ENCODE results near the gene CFAP97D2. TPM values are rescaled to one million over a fixed set of nuclear protein-coding genes. Genes with fewer than 3 reads are reported as not detected.

Gene CFAP97D2
- total RNA-seq, 1 donor from 2014 or later = not detected

- H3K4me3 ChIP-seq (ENCODE audit: low read depth, low read length) = no peak overlapping the region
- FAIRE-seq (no peak), DNase-seq (ENCODE audit: low read depth) (peak; percentile 82)
- H3K27me3 ChIP-seq (ENCODE audit: control insufficient read depth, insufficient read depth, low read length) = no peaks in the 10 kb centered on the region
- TF ChIP-seq CTCF (IDR thresholded peaks at IDR 0.05; ENCODE audit: insufficient read depth, low read length, severe bottlenecking) = no peak
- no peaks in the 10 kb centered on the region for H3K36me3 ChIP-seq (ENCODE audit: control insufficient read depth, insufficient read depth, low read length)
Observed at GRCh38 chr13:114142640-114143490, 36.2 kb upstream of the CFAP97D2 start.

GRCh38 chr13:114143806-114144605 lies 35.1 kb upstream of the CFAP97D2 start:
- FAIRE-seq (no peak), DNase-seq (ENCODE audit: low read depth) (no peak)
- no peaks in the 10 kb centered on the region for H3K27me3 ChIP-seq (ENCODE audit: control insufficient read depth, insufficient read depth, low read length)
- TF ChIP-seq CTCF (IDR thresholded peaks at IDR 0.05; ENCODE audit: insufficient read depth, low read length, severe bottlenecking) = peak; percentile 1
- no peaks in the 10 kb centered on the region for H3K36me3 ChIP-seq (ENCODE audit: control insufficient read depth, insufficient read depth, low read length)
- no peak overlapping the region for H3K4me3 ChIP-seq (ENCODE audit: low read depth, low read length)

GRCh38 chr13:114144606-114145244 lies 34.3 kb upstream of the CFAP97D2 start:
- DNase-seq (ENCODE audit: low read depth) (no peak), FAIRE-seq (no peak)
- Histone ChIP-seq H3K27me3 (ENCODE audit: control insufficient read depth, insufficient read depth, low read length) (no peaks in the 10 kb centered on the region), H3K4me3 (ENCODE audit: low read depth, low read length) (no peak overlapping the region), H3K36me3 (ENCODE audit: control insufficient read depth, insufficient read depth, low read length) (no peaks in the 10 kb centered on the region)
- no peak for TF ChIP-seq CTCF (IDR thresholded peaks at IDR 0.05; ENCODE audit: insufficient read depth, low read length, severe bottlenecking)

- Histone ChIP-seq H3K36me3 (ENCODE audit: control insufficient read depth, insufficient read depth, low read length) (no peaks in the 10 kb centered on the region), H3K27me3 (ENCODE audit: control insufficient read depth, insufficient read depth, low read length) (no peaks in the 10 kb centered on the region), H3K4me3 (ENCODE audit: low read depth, low read length) (no peak overlapping the region)
- FAIRE-seq = no peak
- no peak for TF ChIP-seq CTCF (IDR thresholded peaks at IDR 0.05; ENCODE audit: insufficient read depth, low read length, severe bottlenecking)
- no peak for DNase-seq (ENCODE audit: low read depth)
Observed at GRCh38 chr13:114145256-114145655, 33.8 kb upstream of the CFAP97D2 start.

GRCh38 chr13:114145722-114146121 lies 33.3 kb upstream of the CFAP97D2 start:
- TF ChIP-seq CTCF (IDR thresholded peaks at IDR 0.05; ENCODE audit: insufficient read depth, low read length, severe bottlenecking) = no peak
- FAIRE-seq = peak; percentile 58
- Histone ChIP-seq H3K27me3 (ENCODE audit: control insufficient read depth, insufficient read depth, low read length) (no peaks in the 10 kb centered on the region), H3K4me3 (ENCODE audit: low read depth, low read length) (no peak overlapping the region), H3K36me3 (ENCODE audit: control insufficient read depth, insufficient read depth, low read length) (no peaks in the 10 kb centered on the region)
- no peak for DNase-seq (ENCODE audit: low read depth)
